Smooth muscle cell (in vitro differentiated cells): Measurements from ENCODE around the gene TK1. TPM values are rescaled to one million over a fixed set of nuclear protein-coding genes. Genes with fewer than 3 reads are reported as not detected.
A peak's percentile ranks its signal among the peaks of the same experiment; 100 is the strongest.

ENCODE experiments used
- DNase-seq: peaks from one replicate; lab custom pipeline; 2025; ENCODE audit not compliant: unreplicated experiment; lab: John Stamatoyannopoulos, UW
- H2AFZ ChIP-seq: fragments of 200-600 bp; sonication (generic); 2 replicates; pipeline ENCODE4 v1.6.0; 2016; ENCODE audit warnings: antibody characterized with exemption, low read depth, mild to moderate bottlenecking
- H3F3A ChIP-seq: fragments of 200-600 bp; sonication (generic); 2 replicates; pipeline ENCODE4 v1.6.0; 2017; ENCODE audit warnings: antibody characterized with exemption, low read depth
- H3K27ac ChIP-seq: fragments of 200-600 bp; sonication (generic); 2 replicates; pipeline ENCODE4 v1.5.1; 2016; ENCODE audit warnings: low read depth, mild to moderate bottlenecking
- H3K27me3 ChIP-seq: fragments of 200-600 bp; sonication (generic); 2 replicates; pipeline ENCODE4 v1.6.1; 2016; ENCODE audit warnings: low read depth, mild to moderate bottlenecking
- H3K36me3 ChIP-seq: fragments of 200-600 bp; sonication (generic); 2 replicates; pipeline ENCODE4 v1.5.1; 2016; ENCODE audit warnings: low read depth
- H3K4me1 ChIP-seq: fragments of 200-600 bp; sonication (generic); 2 replicates; pipeline ENCODE4 v1.5.1; 2016; ENCODE audit warnings: low read depth
- H3K4me2 ChIP-seq: fragments of 200-600 bp; sonication (generic); 2 replicates; pipeline ENCODE4 v1.6.0; 2016; ENCODE audit warnings: mild to moderate bottlenecking
- H3K4me3 ChIP-seq: fragments of 200-600 bp; sonication (generic); 2 replicates; pipeline ENCODE4 v1.5.1; 2016; ENCODE audit warnings: mild to moderate bottlenecking
- H3K79me2 ChIP-seq: fragments of 200-600 bp; sonication (generic); 2 replicates; pipeline ENCODE4 v1.6.0; 2016; ENCODE audit warnings: low read depth, mild to moderate bottlenecking
- H3K9ac ChIP-seq: fragments of 200-600 bp; sonication (generic); 2 replicates; pipeline ENCODE4 v1.6.0; 2016; ENCODE audit warnings: low read depth
- H3K9me3 ChIP-seq: fragments of 200-600 bp; sonication (generic); replicated peaks from 2 replicates; pipeline ENCODE4 v1.5.1; 2016; ENCODE audit warnings: low read depth
- H4K20me1 ChIP-seq: fragments of 200-600 bp; sonication (generic); 2 replicates; pipeline ENCODE4 v1.6.0; 2016; ENCODE audit warnings: low read depth
- CTCF ChIP-seq: fragments of 200-600 bp; sonication (generic); IDR thresholded peaks from 2 replicates; pipeline ENCODE4 v1.5.1; 2017; ENCODE audit warnings: borderline replicate concordance, mild to moderate bottlenecking, antibody characterized with exemption; ENCODE audit not compliant: insufficient read depth, poor library complexity, severe bottlenecking
- WGBS: methylation state at CpG from one replicate; pipeline ENCODE4 v1.1.7; 2016; ENCODE audit warnings: low lambda C conversion rate; 5-methylcytosine and 5-hydroxymethylcytosine counted together
- polyA plus RNA-seq: library from polyadenylated mRNA; unstranded; fragments of >200 nt; fragmentation: Nextera tagmentation; extraction: Ambion mirVana; gene quantifications from 2 replicates; pipeline ENCODE4 v1.2.1, GENCODE V29; 2016
- total RNA-seq: library from RNA; depleted of rRNA; stranded (reverse); fragments of >200 nt; gene quantifications from 2 replicates; pipeline ENCODE4 v1.2.3, GENCODE V29; 2014

Gene TK1
- total and polyA plus RNA-seq, 2 experiments from 2014 or later, result 20.9 to 72.7 TPM

GRCh38 chr17:78182504-78182903 lies 4.3 kb downstream of the TK1 start:
- H3K9me3 ChIP-seq, result no peaks in the 10 kb centered on the region
- H3K9ac ChIP-seq, result no peak overlapping the region
- peaks cover 10% of the 10 kb centered on the region for H3K4me1 ChIP-seq
- 95% methylated on average over 13 of the region's 13 CpGs for WGBS
- H3K36me3 ChIP-seq, result no peaks in the 10 kb centered on the region
- H3K27ac ChIP-seq, result no peak overlapping the region
- peaks cover 13% of the 10 kb centered on the region for H3F3A ChIP-seq
- H3K4me2 ChIP-seq, result no peak overlapping the region
- no peak for TF ChIP-seq CTCF
- H3K27me3 ChIP-seq, result no peaks in the 10 kb centered on the region
- H4K20me1 ChIP-seq, result no peaks in the 10 kb centered on the region
- no peak overlapping the region for H2AFZ ChIP-seq
- H3K4me3 ChIP-seq, result no peak overlapping the region
- DNase-seq, result no peak
- peaks cover 9% of the 10 kb centered on the region for H3K79me2 ChIP-seq

- Histone ChIP-seq H3K4me1 (peaks cover 3% of the 10 kb centered on the region), H3K9ac (no peak overlapping the region), H3K27me3 (no peaks in the 10 kb centered on the region), H2AFZ (peak overlapping the region; percentile 84), H3K4me2 (peak overlapping the region; percentile 29), H3K9me3 (no peaks in the 10 kb centered on the region), H3F3A (peaks cover 13% of the 10 kb centered on the region), H3K79me2 (peaks cover 2% of the 10 kb centered on the region), H3K36me3 (no peaks in the 10 kb centered on the region), H3K4me3 (no peak overlapping the region), H4K20me1 (no peaks in the 10 kb centered on the region), H3K27ac (peak overlapping the region; percentile 78)
- no peak for DNase-seq
- WGBS, result 85% methylated on average over 2 of the region's 2 CpGs
- TF ChIP-seq CTCF, result no peak
These were observed 6.3 kb downstream of the TK1 start for GRCh38 chr17:78180508-78180907.

- TF ChIP-seq CTCF, result no peak
- H4K20me1 ChIP-seq, result no peaks in the 10 kb centered on the region
- DNase-seq, result no peak
- H3K27me3 ChIP-seq, result no peaks in the 10 kb centered on the region
- H3K4me1 ChIP-seq, result no peaks in the 10 kb centered on the region
- peak overlapping the region; percentile 59 for H3K9ac ChIP-seq
- H3K27ac ChIP-seq, result peak overlapping the region; percentile 78
- peak overlapping the region; percentile 29 for H3K4me2 ChIP-seq
- H3F3A ChIP-seq, result peaks cover 13% of the 10 kb centered on the region
- H3K9me3 ChIP-seq, result no peaks in the 10 kb centered on the region
- WGBS, result 76% methylated on average over 14 of the region's 14 CpGs
- no peak overlapping the region for H3K4me3 ChIP-seq
- no peaks in the 10 kb centered on the region for H3K79me2 ChIP-seq
- H3K36me3 ChIP-seq, result no peaks in the 10 kb centered on the region
- H2AFZ ChIP-seq, result peak overlapping the region; percentile 84
These were observed 6.8 kb downstream of the TK1 start for GRCh38 chr17:78180083-78180482.

- Histone ChIP-seq H3K27ac (peak overlapping the region; percentile 78), H3K4me1 (no peaks in the 10 kb centered on the region), H3K27me3 (no peaks in the 10 kb centered on the region), H4K20me1 (no peaks in the 10 kb centered on the region), H3K9ac (peak overlapping the region; percentile 59), H3K4me3 (no peak overlapping the region), H2AFZ (peak overlapping the region; percentile 84), H3K79me2 (no peaks in the 10 kb centered on the region), H3K9me3 (no peaks in the 10 kb centered on the region), H3K4me2 (peak overlapping the region; percentile 29), H3F3A (peaks cover 13% of the 10 kb centered on the region), H3K36me3 (no peaks in the 10 kb centered on the region)
- DNase-seq, result peak; percentile 24
- whole genome bisulfite sequencing, result 66% methylated on average over 17 of the region's 17 CpGs
- no peak for TF ChIP-seq CTCF
These were observed 7.5 kb downstream of the TK1 start for GRCh38 chr17:78179372-78179771.
